Sigmoid colon (tissue), 4 donors: ENCODE data around the gene KCNH8.

ENCODE experiments used
- CTCF ChIP-seq, 4 experiments: fragments of 450-650 bp in 3 of 4; fragments of 200-600 bp in 1 of 4; IDR thresholded peaks; one replicate each; pipeline ENCODE4 v1.5.1; 2016 to 2019; ENCODE audit warnings: antibody characterized with exemption in 4 of 4, mild to moderate bottlenecking in 3 of 4, moderate library complexity in 2 of 4
- POLR2AphosphoS5 ChIP-seq, 4 donors: sonication (generic); formaldehyde crosslinking; IDR thresholded peaks; one replicate each; pipeline ENCODE4 v1.6.1; 2017; ENCODE audit warnings: antibody characterized with exemption in 4 of 4

- TF ChIP-seq CTCF (IDR thresholded peaks at IDR 0.05), result no peak
- TF ChIP-seq POLR2AphosphoS5 (IDR thresholded peaks at IDR 0.05), result no peak
Measured at GRCh38 chr3:19165654-19166053, 17.3 kb downstream of the KCNH8 start.
